SK-N-SH (cell line): ENCODE results near the gene EFNB2. TPM values are rescaled to one million over a fixed set of nuclear protein-coding genes. Genes with fewer than 3 reads are reported as not detected.

Experiments used
- CTCF ChIA-PET: fragments of 300-600, 350-600 bp; formaldehyde crosslinking; extraction: SDS; loops from one replicate; lab custom pipeline; 2021; lab: Yijun Ruan, JAX
- POLR2A ChIA-PET: fragments of 350-600 bp; sonication (Branson Sonifier 250); formaldehyde crosslinking; extraction: SDS; loops from one replicate; lab custom pipeline; 2020; ENCODE audit warnings: antibody characterized with exemption, inconsistent platforms; lab: Yijun Ruan, JAX
- DNase-seq: peaks from one replicate; pipeline ENCODE4 v3.0.0; 2012
- H2AFZ ChIP-seq: fragments of 200-600 bp; sonication (generic); 2 replicates; pipeline ENCODE4 v1.8.1; 2016; ENCODE audit warnings: antibody characterized with exemption, mild to moderate bottlenecking, low read depth
- H3F3A ChIP-seq: fragments of 200-600 bp; sonication (generic); replicated peaks from 2 replicates; pipeline ENCODE3; 2016; ENCODE audit warnings: antibody characterized with exemption, mild to moderate bottlenecking; ENCODE audit not compliant: insufficient read depth
- H3K27ac ChIP-seq, 2 experiments: fragments of 200-500 bp in 1 of 2; fragments of 200-600 bp in 1 of 2; sonication (Bioruptor generic) in 1 of 2; sonication (generic), shearing (Covaris generic) in 1 of 2; 2 replicates each; pipeline versions ENCODE4 v1.5.1 to v1.6.1; 2014 to 2016; ENCODE audit warnings: low read depth in 2 of 2, inconsistent platforms in 1 of 2, low read length in 1 of 2, mild to moderate bottlenecking in 1 of 2, mixed read lengths in 1 of 2
- H3K27me3 ChIP-seq: fragments of 200-600 bp; sonication (generic), shearing (Covaris generic); 2 replicates; pipeline ENCODE4 v1.6.1; 2016; ENCODE audit warnings: mixed run types; ENCODE audit not compliant: insufficient read depth
- H3K36me3 ChIP-seq, 2 experiments: fragments of 200-500 bp in 1 of 2; fragments of 200-600 bp in 1 of 2; sonication (Bioruptor generic) in 1 of 2; sonication (generic) in 1 of 2; replicated peaks in 1 of 2; 2 replicates each; pipeline versions ENCODE3 to v1.5.1; 2014 to 2016; ENCODE audit warnings: low read length in 1 of 2, mild to moderate bottlenecking in 1 of 2; ENCODE audit not compliant: insufficient read depth in 2 of 2, control insufficient read depth in 1 of 2
- H3K4me1 ChIP-seq, 2 experiments: fragments of 200-500 bp in 1 of 2; fragments of 200-600 bp in 1 of 2; sonication (Bioruptor generic) in 1 of 2; sonication (generic), shearing (Covaris generic) in 1 of 2; 2 replicates each; pipeline versions ENCODE4 v1.5.1 to v1.6.1; 2014 to 2016; ENCODE audit warnings: low read depth in 1 of 2, low read length in 1 of 2, mixed run types in 1 of 2; ENCODE audit not compliant: insufficient read depth in 2 of 2, control insufficient read depth in 1 of 2
- H3K4me2 ChIP-seq: fragments of 200-600 bp; sonication (generic), shearing (Covaris generic); 2 replicates; pipeline ENCODE4 v1.6.1; 2017; ENCODE audit warnings: mixed run types
- H3K4me3 ChIP-seq, 2 experiments: fragments of 200-500 bp in 1 of 2; fragments of 200-600 bp in 1 of 2; sonication (Bioruptor generic) in 1 of 2; sonication (generic), shearing (Covaris generic) in 1 of 2; 2 replicates each; pipeline versions ENCODE4 v1.5.1 to v1.8.1; 2014 to 2016; ENCODE audit warnings: low read depth in 2 of 2, inconsistent platforms in 1 of 2, low read length in 1 of 2, mild to moderate bottlenecking in 1 of 2, mixed read lengths in 1 of 2, moderate library complexity in 1 of 2
- H3K79me2 ChIP-seq: fragments of 200-600 bp; sonication (generic); 2 replicates; pipeline ENCODE4 v1.8.1; 2017; ENCODE audit warnings: mild to moderate bottlenecking; ENCODE audit not compliant: insufficient read depth
- H3K9ac ChIP-seq: fragments of 200-600 bp; sonication (generic); 2 replicates; pipeline ENCODE4 v1.6.1; 2017; ENCODE audit warnings: mixed run types
- H3K9me2 ChIP-seq: fragments of 200-600 bp; sonication (generic); 2 replicates; pipeline ENCODE4 v1.6.1; 2017; ENCODE audit warnings: mixed run types
- H3K9me3 ChIP-seq: fragments of 200-600 bp; sonication (generic); 2 replicates; pipeline ENCODE4 v1.6.1; 2017; ENCODE audit warnings: mixed run types, mild to moderate bottlenecking, moderate library complexity
- H4K20me1 ChIP-seq: fragments of 200-600 bp; sonication (generic); 2 replicates; pipeline ENCODE4 v1.6.1; 2017; ENCODE audit warnings: mild to moderate bottlenecking, mixed run types; ENCODE audit not compliant: insufficient read depth
- ELF1 ChIP-seq: IDR thresholded peaks from 2 replicates; pipeline ENCODE4 v1.4.0; 2012
- EP300 ChIP-seq, 2 experiments: IDR thresholded peaks; 2 replicates each; pipeline versions ENCODE4 v1.4.0 to v1.6.1; 2012; ENCODE audit warnings: borderline replicate concordance in 1 of 2, low read depth in 1 of 2, low read length in 1 of 2
- GABPA ChIP-seq: IDR thresholded peaks from 2 replicates; pipeline ENCODE4 v1.4.0; 2012; ENCODE audit warnings: low read depth, mild to moderate bottlenecking
- GATA2 ChIP-seq: sonication (generic); formaldehyde crosslinking; IDR thresholded peaks from 2 replicates; pipeline ENCODE4 v1.5.0; 2020; ENCODE audit warnings: mild to moderate bottlenecking, missing genetic modification reagents
- MAX ChIP-seq: IDR thresholded peaks from 2 replicates; pipeline ENCODE4 v1.4.0; 2012; ENCODE audit warnings: low read depth
- MEF2A ChIP-seq: IDR thresholded peaks from 2 replicates; pipeline ENCODE4 v1.4.0; 2012; ENCODE audit warnings: low read depth, borderline replicate concordance
- MXI1 ChIP-seq: IDR thresholded peaks from 2 replicates; pipeline ENCODE4 v1.6.1; 2012; ENCODE audit warnings: mild to moderate bottlenecking, low read depth, low read length, improper control_type of control experiment
- NRF1 ChIP-seq: IDR thresholded peaks from 2 replicates; pipeline ENCODE4 v1.6.1; 2012; ENCODE audit warnings: low read depth, mild to moderate bottlenecking, low read length
- POLR2AphosphoS5 ChIP-seq: IDR thresholded peaks from 2 replicates; pipeline ENCODE4 v1.6.1; 2012; ENCODE audit warnings: low read depth, low read length
- RCOR1 ChIP-seq: fragments of 150-350 bp; IDR thresholded peaks from 2 replicates; pipeline ENCODE4 v1.6.1; 2017; ENCODE audit warnings: antibody characterized with exemption, low read length
- REST ChIP-seq: IDR thresholded peaks from 2 replicates; pipeline ENCODE4 v1.6.1; 2012; ENCODE audit warnings: mild to moderate bottlenecking, low read depth, low read length, moderate library complexity
- SIN3A ChIP-seq: IDR thresholded peaks from 2 replicates; pipeline ENCODE4 v1.6.1; 2012; ENCODE audit warnings: low read depth, mild to moderate bottlenecking, low read length, moderate library complexity, borderline replicate concordance
- TAF1 ChIP-seq: IDR thresholded peaks from 2 replicates; pipeline ENCODE4 v1.6.1; 2012; ENCODE audit warnings: low read depth, mild to moderate bottlenecking, low read length, moderate library complexity, borderline replicate concordance
- TCF12 ChIP-seq: IDR thresholded peaks from 2 replicates; pipeline ENCODE4 v1.4.0; 2012
- USF2 ChIP-seq: fragments of 150-350 bp; IDR thresholded peaks from 2 replicates; pipeline ENCODE4 v1.6.1; 2017; ENCODE audit warnings: antibody characterized with exemption, low read length, low read depth, borderline replicate concordance
- YY1 ChIP-seq: IDR thresholded peaks from 2 replicates; pipeline ENCODE4 v1.4.0; 2012; ENCODE audit warnings: low read depth, mild to moderate bottlenecking
- ZBTB33 ChIP-seq: IDR thresholded peaks from 2 replicates; pipeline ENCODE4 v1.4.0; 2012; ENCODE audit warnings: low read depth, borderline replicate concordance
- WGBS: methylation state at CpG from one replicate; pipeline ENCODE4 v1.1.6; 2017; ENCODE audit warnings: low lambda C conversion rate; 5-methylcytosine and 5-hydroxymethylcytosine counted together
- polyA plus RNA-seq, 3 experiments: library from polyadenylated mRNA; depleted of rRNA; stranded (reverse); fragments of >200 nt; gene quantifications; 2 replicates each; pipeline ENCODE4 v1.2.3, GENCODE V29; 2012

The EFNB2 gene
- polyA plus RNA-seq, 1 of the 3 experiments (the other 2 are of a cell fraction), result 3.0 TPM

- CTCF ChIA-PET, result interaction anchor here (1.0 to 2.0 kb wide), 3 partner anchors 31 to 53 kb away, joined by 3 to 6 read pairs (median 6); no protein-coding TSS in a partner anchor
- 1% methylated on average over 36 of the region's 108 CpGs for WGBS
Measured at GRCh38 chr13:106567474-106568298, 32.2 kb upstream of the EFNB2 start, which contains the start of gene ARGLU1. Gene ARGLU1 (minus strand): TSS chr13:106568137. CDS start chr13:106567919, 218 bp downstream.

More at GRCh38 chr13:106567474-106568298, 32.2 kb upstream of the EFNB2 start, which contains the start of gene ARGLU1:
- Histone ChIP-seq H3K4me1 (peaks cover 9 to 11% of the 10 kb centered on the region in 2 experiments; a peak in 3 of 4 replicates), H3K9me2 (no peaks in the 10 kb centered on the region), H3F3A (no peaks in the 10 kb centered on the region), H3K27ac (peak within 1 kb of the TSS; percentile 93 to 97), H3K9ac (peak within 1 kb of the TSS; percentile 96), H3K27me3 (no peaks in the 10 kb centered on the region), H2AFZ (peak within 1 kb of the TSS; percentile 93), H3K4me2 (peak within 1 kb of the TSS; percentile 79), H3K36me3 (no peaks in the 10 kb centered on the region), H3K9me3 (no peaks in the 10 kb centered on the region), H3K79me2 (peaks cover 52% of the 10 kb centered on the region), H3K4me3 (peak within 1 kb of the TSS; percentile 78 to 97), H4K20me1 (peaks cover 44% of the 10 kb centered on the region)
- DNase-seq, result peak; percentile 91
- POLR2A ChIA-PET, result interaction anchor here (0.6 kb wide), 1 partner anchor 73 kb away, joined by 3 read pairs; no protein-coding TSS in a partner anchor
- TF ChIP-seq ZBTB33 (peak; percentile 56; the same call in 1 of the 2 replicates), NRF1 (0 out of 2 replicates have a peak, but pooled peaks have one; percentile 25), RCOR1 (no peak), ELF1 (0 out of 2 replicates have a peak, but pooled peaks have one; percentile 28), MAX (peak; percentile 80), GATA2 (CRISPR knock-in tag) (no peak), TCF12 (no peak), MXI1 (peak; percentile 53), TAF1 (peak; percentile 79), POLR2AphosphoS5 (peak; percentile 97), SIN3A (0 out of 2 replicates have a peak, but pooled peaks have one; percentile 51), GABPA (no peak), USF2 (no peak), EP300 (IDR thresholded peaks at IDR 0.05; ENCODE audit: borderline replicate concordance in 1 of 2, low read depth in 1 of 2, low read length in 1 of 2) (peak in 1 of 2 experiments; percentile 15; a peak in 1 of 4 replicates), YY1 (peak; percentile 93), MEF2A (no peak), REST (0 out of 2 replicates have a peak, but pooled peaks have one; percentile 43)
